ENCODE data around the gene ZPBP. TPM values are rescaled to one million over a fixed set of nuclear protein-coding genes. Genes with fewer than 3 reads are reported as not detected.

The ZPBP gene
- total and polyA plus RNA-seq, 2 donors (not counting 1 experiment from before 2014, with no cell fraction given): not detected

- TF ChIP-seq CTCF (IDR thresholded peaks at IDR 0.05) (no peak), EZH2 (IDR thresholded peaks at IDR 0.05; ENCODE audit: borderline replicate concordance, insufficient read depth, low read depth, low read length, poor library complexity, severe bottlenecking) (no peak)
- ChIA-PET CTCF (no interaction called here), POLR2A (no interaction called here)
- H3K4me2 ChIP-seq (replicated peaks; ENCODE audit: low read depth, low read length, poor library complexity, severe bottlenecking): no peak overlapping the region
- Mint-ChIP-seq H3K27ac (no peak overlapping the region), H3K4me3 (no peak overlapping the region), H3K4me1 (no peaks in the 10 kb centered on the region), H3K9me3 (ENCODE audit: insufficient read depth) (peaks cover 14% of the 10 kb centered on the region), H3K27me3 (peaks cover 6% of the 10 kb centered on the region)
- H3K27ac ChIP-seq (ENCODE audit: low read length in 2 of 2): no peak overlapping the region
- no peak overlapping the region for H2AFZ ChIP-seq (ENCODE audit: insufficient read depth, low read depth, low read length, poor library complexity, severe bottlenecking)
- no peak overlapping the region for H3K4me3 ChIP-seq (ENCODE audit: control extremely low read depth in 1 of 5, extremely low read depth in 1 of 5, insufficient read depth in 1 of 5, low read depth in 2 of 5, low read length in 4 of 5)
- intact Hi-C loops (cut with micrococcal nuclease): no loop called here
- H3K9ac ChIP-seq (ENCODE audit: low read length): no peak overlapping the region
- WGBS (ENCODE audit: insufficient coverage): 80% methylated on average over 5 of the region's 5 CpGs
- H4K20me1 ChIP-seq (ENCODE audit: control insufficient read depth, insufficient read depth, low read length, poor library complexity, severe bottlenecking): no peaks in the 10 kb centered on the region
- H3K4me1 ChIP-seq (ENCODE audit: control insufficient read depth in 2 of 2, insufficient read depth in 2 of 2, low read length in 2 of 2): no peaks in the 10 kb centered on the region
- H3K27me3 ChIP-seq (replicated peaks in 1 of 4; ENCODE audit: control extremely low read depth in 1 of 4, control insufficient read depth in 3 of 4, insufficient read depth in 4 of 4, low read length in 3 of 4): no peaks in the 10 kb centered on the region
- H3K9me3 ChIP-seq (ENCODE audit: control extremely low read depth in 1 of 3, control insufficient read depth in 2 of 3, insufficient read depth in 1 of 3, low read length in 2 of 3): peaks cover 0 to 4% (median 2%) of the 10 kb centered on the region in 3 donors
- DNase-seq (no peak), ATAC-seq (ENCODE audit: low read depth) (no peak)
- no peaks in the 10 kb centered on the region for H3K36me3 ChIP-seq (replicated peaks in 1 of 2; ENCODE audit: control extremely low read depth in 1 of 2, control insufficient read depth in 1 of 2, extremely low read depth in 1 of 2, insufficient read depth in 2 of 2, low read length in 1 of 2)
- H3K79me2 ChIP-seq (ENCODE audit: control insufficient read depth, insufficient read depth, low read length): no peaks in the 10 kb centered on the region
These were observed 106.9 kb downstream of the ZPBP start for GRCh38 chr7:49986191-49986590.

GRCh38 chr7:49980465-49980864, 112.6 kb downstream of the ZPBP start:
- TF ChIP-seq EZH2 (IDR thresholded peaks at IDR 0.05; ENCODE audit: borderline replicate concordance, insufficient read depth, low read depth, low read length, poor library complexity, severe bottlenecking) (no peak), CTCF (IDR thresholded peaks at IDR 0.05) (no peak)
- H3K4me2 ChIP-seq (replicated peaks; ENCODE audit: low read depth, low read length, poor library complexity, severe bottlenecking): no peak overlapping the region
- H2AFZ ChIP-seq (ENCODE audit: insufficient read depth, low read depth, low read length, poor library complexity, severe bottlenecking): no peak overlapping the region
- no peak overlapping the region for H3K4me3 ChIP-seq (ENCODE audit: control extremely low read depth in 1 of 5, extremely low read depth in 1 of 5, insufficient read depth in 1 of 5, low read depth in 2 of 5, low read length in 4 of 5)
- no peak for DNase-seq
- H3K4me1 ChIP-seq (ENCODE audit: control insufficient read depth in 2 of 2, insufficient read depth in 2 of 2, low read length in 2 of 2): no peaks in the 10 kb centered on the region
- no peaks in the 10 kb centered on the region for H3K4me1 Mint-ChIP-seq
- POLR2A ChIA-PET: no interaction called here
- H3K9me3 ChIP-seq (ENCODE audit: control extremely low read depth in 1 of 3, control insufficient read depth in 2 of 3, insufficient read depth in 1 of 3, low read length in 2 of 3): no peaks in the 10 kb centered on the region
- intact Hi-C loops (cut with micrococcal nuclease): no loop called here
- H3K27ac Mint-ChIP-seq: no peak overlapping the region
- H3K36me3 ChIP-seq (replicated peaks in 1 of 2; ENCODE audit: control extremely low read depth in 1 of 2, control insufficient read depth in 1 of 2, extremely low read depth in 1 of 2, insufficient read depth in 2 of 2, low read length in 1 of 2): no peaks in the 10 kb centered on the region
- no peak overlapping the region for H3K27ac ChIP-seq (ENCODE audit: low read length in 2 of 2)
- H3K79me2 ChIP-seq (ENCODE audit: control insufficient read depth, insufficient read depth, low read length): no peaks in the 10 kb centered on the region
- no peak overlapping the region for H3K9ac ChIP-seq (ENCODE audit: low read length)
- no peaks in the 10 kb centered on the region for H3K27me3 Mint-ChIP-seq
- H4K20me1 ChIP-seq (ENCODE audit: control insufficient read depth, insufficient read depth, low read length, poor library complexity, severe bottlenecking): no peaks in the 10 kb centered on the region
- WGBS (ENCODE audit: insufficient coverage): 94% methylated on average over 7 of the region's 9 CpGs
- H3K4me3 Mint-ChIP-seq: no peak overlapping the region
- H3K27me3 ChIP-seq (replicated peaks in 1 of 4; ENCODE audit: control extremely low read depth in 1 of 4, control insufficient read depth in 3 of 4, insufficient read depth in 4 of 4, low read length in 3 of 4): no peaks in the 10 kb centered on the region
- H3K9me3 Mint-ChIP-seq (ENCODE audit: insufficient read depth): no peaks in the 10 kb centered on the region
- ATAC-seq (ENCODE audit: low read depth): no peak
- CTCF ChIA-PET: no interaction called here

Measured in B cell (primary cell).